MCF 10A (cell line): Measurements from ENCODE around the gene CTBP2. TPM values are rescaled to one million over a fixed set of nuclear protein-coding genes. Genes with fewer than 3 reads are reported as not detected.

Experiments
- BruUV-seq: library from RNA; stranded (reverse); fragments of 400-500 nt; replicated peaks from 2 replicates; lab custom pipeline; 2021; lab: Mats Ljungman, UMichigan
- CTCF ChIA-PET: fragments of 300-600 bp; sonication (Branson Sonifier 250); formaldehyde crosslinking; extraction: SDS; loops from one replicate; lab custom pipeline; 2021; ENCODE audit warnings: antibody characterized with exemption, inconsistent platforms; lab: Yijun Ruan, JAX
- POLR2A ChIA-PET: fragments of 300-600, 350-650 bp; sonication (Branson Sonifier 250); formaldehyde crosslinking; extraction: SDS; loops from one replicate; lab custom pipeline; 2020; ENCODE audit warnings: antibody characterized with exemption, inconsistent platforms; lab: Yijun Ruan, JAX
- DNase-seq: peaks from one replicate; pipeline ENCODE4 v3.0.0-alpha.2; 2018; ENCODE audit not compliant: unreplicated experiment
- H3K27ac Mint-ChIP-seq: one replicate; pipeline ENCODE4 v1.8.0; 2022; ENCODE audit warnings: mild to moderate bottlenecking, low read depth, mixed read lengths; ENCODE audit not compliant: unreplicated experiment
- H3K27me3 Mint-ChIP-seq: one replicate; pipeline ENCODE4 v1.8.0; 2022; ENCODE audit warnings: mixed read lengths; ENCODE audit not compliant: insufficient read depth, unreplicated experiment
- H3K36me3 Mint-ChIP-seq: one replicate; pipeline ENCODE4 v1.8.0; 2022; ENCODE audit warnings: mild to moderate bottlenecking, moderate library complexity, mixed read lengths; ENCODE audit not compliant: insufficient read depth, unreplicated experiment
- H3K4me1 Mint-ChIP-seq: one replicate; pipeline ENCODE4 v1.8.0; 2022; ENCODE audit warnings: mixed read lengths; ENCODE audit not compliant: insufficient read depth, unreplicated experiment
- H3K4me3 Mint-ChIP-seq: one replicate; pipeline ENCODE4 v1.8.0; 2022; ENCODE audit warnings: mild to moderate bottlenecking, moderate library complexity, mixed read lengths; ENCODE audit not compliant: unreplicated experiment
- H3K9me3 Mint-ChIP-seq: one replicate; pipeline ENCODE4 v1.8.0; 2022; ENCODE audit warnings: mixed read lengths; ENCODE audit not compliant: unreplicated experiment
- intact Hi-C: fragments of 100-400 bp; cut with micrococcal nuclease; formaldehyde crosslinking; loops from 2 replicates; pipeline ENCODE4 v1.14.1; 2022
- total RNA-seq: library from RNA; stranded (reverse); gene quantifications from 2 replicates; pipeline ENCODE4 v1.2.3, GENCODE V29; 2022
- TF ChIP-seq, protein P1 (sequence below): fragments of 200-600 bp; IDR thresholded peaks from one replicate; pipeline ENCODE4 v1.8.0; 2022; ENCODE audit warnings: antibody characterized with exemption, mild to moderate bottlenecking; ENCODE audit not compliant: unreplicated experiment

Gene CTBP2
- total RNA-seq, 1 experiment from 2014 or later = 152 TPM

DNA sequence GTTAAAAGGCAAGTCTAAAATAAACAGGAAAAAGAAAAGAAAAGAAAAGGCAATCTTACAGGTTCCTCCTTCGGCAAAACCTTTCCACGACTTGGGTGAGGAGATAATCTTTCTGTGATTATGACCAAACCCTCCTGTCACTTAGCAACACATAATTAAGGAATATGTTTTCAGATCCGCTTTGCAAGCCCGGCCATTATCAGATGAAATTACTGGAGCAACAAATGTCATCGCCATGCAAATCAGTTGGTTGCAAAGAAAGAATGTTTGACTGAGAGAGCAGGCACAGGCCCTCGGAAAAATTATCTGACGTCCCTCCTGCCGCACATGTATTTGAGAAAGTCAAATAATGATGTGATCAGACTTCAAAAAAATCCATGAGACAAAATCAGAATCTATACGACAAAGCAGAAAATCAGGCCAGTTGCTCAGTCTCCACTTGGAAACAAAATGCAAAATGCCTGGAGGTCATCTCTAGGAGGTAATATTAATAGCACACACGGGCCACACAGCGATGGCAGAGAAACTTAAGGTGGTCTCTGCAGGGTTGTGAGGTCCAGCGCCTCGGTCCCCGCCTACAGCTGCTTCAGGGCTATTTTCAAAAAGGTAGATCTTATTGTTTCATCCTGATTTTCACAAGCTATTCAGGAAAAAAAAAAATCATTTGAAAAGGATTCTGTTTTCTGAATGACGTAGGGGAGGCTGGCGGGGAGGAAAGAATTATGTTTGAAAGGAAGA is 135.7 kb downstream of the CTBP2 start:
- H3K4me1 Mint-ChIP-seq = peaks cover 5% of the 10 kb centered on the region
- H3K4me3 Mint-ChIP-seq = no peak overlapping the region
- no TSS peak for BruUV-seq
- DNase-seq = no peak
- POLR2A ChIA-PET = no interaction called here
- CTCF ChIA-PET = no interaction called here
- TF ChIP-seq, protein P1, sequence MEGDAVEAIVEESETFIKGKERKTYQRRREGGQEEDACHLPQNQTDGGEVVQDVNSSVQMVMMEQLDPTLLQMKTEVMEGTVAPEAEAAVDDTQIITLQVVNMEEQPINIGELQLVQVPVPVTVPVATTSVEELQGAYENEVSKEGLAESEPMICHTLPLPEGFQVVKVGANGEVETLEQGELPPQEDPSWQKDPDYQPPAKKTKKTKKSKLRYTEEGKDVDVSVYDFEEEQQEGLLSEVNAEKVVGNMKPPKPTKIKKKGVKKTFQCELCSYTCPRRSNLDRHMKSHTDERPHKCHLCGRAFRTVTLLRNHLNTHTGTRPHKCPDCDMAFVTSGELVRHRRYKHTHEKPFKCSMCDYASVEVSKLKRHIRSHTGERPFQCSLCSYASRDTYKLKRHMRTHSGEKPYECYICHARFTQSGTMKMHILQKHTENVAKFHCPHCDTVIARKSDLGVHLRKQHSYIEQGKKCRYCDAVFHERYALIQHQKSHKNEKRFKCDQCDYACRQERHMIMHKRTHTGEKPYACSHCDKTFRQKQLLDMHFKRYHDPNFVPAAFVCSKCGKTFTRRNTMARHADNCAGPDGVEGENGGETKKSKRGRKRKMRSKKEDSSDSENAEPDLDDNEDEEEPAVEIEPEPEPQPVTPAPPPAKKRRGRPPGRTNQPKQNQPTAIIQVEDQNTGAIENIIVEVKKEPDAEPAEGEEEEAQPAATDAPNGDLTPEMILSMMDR = no peak
- H3K36me3 Mint-ChIP-seq = peaks cover 53% of the 10 kb centered on the region
- no peaks in the 10 kb centered on the region for H3K9me3 Mint-ChIP-seq
- no peak overlapping the region for H3K27ac Mint-ChIP-seq
- intact Hi-C loops = no loop called here
- H3K27me3 Mint-ChIP-seq = no peaks in the 10 kb centered on the region

GRCh38 chr10:125023862-125024496 is 136.4 kb downstream of the CTBP2 start:
- peaks cover 5% of the 10 kb centered on the region for H3K4me1 Mint-ChIP-seq
- intact Hi-C loops = no loop called here

GRCh38 chr10:125023255-125023654 is 137.1 kb downstream of the CTBP2 start:
- TF ChIP-seq, protein P1 = no peak
- DNase-seq = no peak
- intact Hi-C loops = no loop called here
- no peak overlapping the region for H3K4me3 Mint-ChIP-seq
- H3K27me3 Mint-ChIP-seq = no peaks in the 10 kb centered on the region
- no peaks in the 10 kb centered on the region for H3K9me3 Mint-ChIP-seq
- no TSS peak for BruUV-seq
- CTCF ChIA-PET = no interaction called here
- peaks cover 55% of the 10 kb centered on the region for H3K36me3 Mint-ChIP-seq
- H3K4me1 Mint-ChIP-seq = peaks cover 1% of the 10 kb centered on the region
- no peak overlapping the region for H3K27ac Mint-ChIP-seq
- POLR2A ChIA-PET = interaction anchor here (0.7 kb wide), 1 partner anchor 81 kb away, joined by 3 read pairs; no protein-coding TSS in a partner anchor

More at GRCh38 chr10:125023862-125024496, 136.4 kb downstream of the CTBP2 start:
- no peak for DNase-seq
- CTCF ChIA-PET = interaction anchor here (0.7 kb wide), 1 partner anchor 32 kb away, joined by 3 read pairs; no protein-coding TSS in a partner anchor
- Mint-ChIP-seq H3K27me3 (no peaks in the 10 kb centered on the region), H3K27ac (no peak overlapping the region), H3K36me3 (peaks cover 58% of the 10 kb centered on the region), H3K4me3 (no peak overlapping the region), H3K9me3 (no peaks in the 10 kb centered on the region)
- POLR2A ChIA-PET = no interaction called here
- TF ChIP-seq, protein P1 = no peak
- BruUV-seq = no TSS peak

GRCh38 chr10:125022671-125023070 is 137.7 kb downstream of the CTBP2 start:
- no TSS peak for BruUV-seq
- H3K36me3 Mint-ChIP-seq = peaks cover 54% of the 10 kb centered on the region
- H3K27me3 Mint-ChIP-seq = no peaks in the 10 kb centered on the region
- H3K4me1 Mint-ChIP-seq = no peaks in the 10 kb centered on the region
- no peak overlapping the region for H3K4me3 Mint-ChIP-seq
- ChIA-PET POLR2A (no interaction called here), CTCF (interaction anchor here (0.5 kb wide), 1 partner anchor 135 kb away, joined by 7 read pairs; no protein-coding TSS in a partner anchor)
- DNase-seq = no peak
- H3K27ac Mint-ChIP-seq = peak overlapping the region; percentile 11
- intact Hi-C loops = no loop called here
- TF ChIP-seq, protein P1 = no peak
- no peaks in the 10 kb centered on the region for H3K9me3 Mint-ChIP-seq
